Trophoblast cell (in vitro differentiated cells and primary cell): Measurements from ENCODE around the gene TNS3.

Source experiments
- DNase-seq, 2 donors: peaks; one replicate each; pipeline ENCODE4 v3.0.0-alpha.2; 2016
- H2AFZ ChIP-seq: 2 replicates; pipeline ENCODE4 v1.6.1; 2013; ENCODE audit warnings: low read length, moderate library complexity, mild to moderate bottlenecking; ENCODE audit not compliant: insufficient read depth, poor library complexity
- H2AK5ac ChIP-seq: 2 replicates; pipeline ENCODE4 v1.6.1; 2013; ENCODE audit warnings: mild to moderate bottlenecking, low read length
- H2BK120ac ChIP-seq: 2 replicates; pipeline ENCODE4 v1.6.1; 2013; ENCODE audit warnings: low read length, mild to moderate bottlenecking, moderate library complexity; ENCODE audit not compliant: insufficient read depth, poor library complexity
- H2BK12ac ChIP-seq: 2 replicates; pipeline ENCODE4 v1.6.1; 2013; ENCODE audit warnings: mild to moderate bottlenecking, low read length, moderate library complexity
- H2BK5ac ChIP-seq: 2 replicates; pipeline ENCODE4 v1.6.1; 2013; ENCODE audit warnings: low read length, low read depth, moderate library complexity, mild to moderate bottlenecking; ENCODE audit not compliant: poor library complexity
- H3K14ac ChIP-seq: 2 replicates; pipeline ENCODE4 v1.6.1; 2013; ENCODE audit warnings: mild to moderate bottlenecking, low read length
- H3K18ac ChIP-seq: 2 replicates; pipeline ENCODE4 v1.6.1; 2013; ENCODE audit warnings: mild to moderate bottlenecking, low read length
- H3K23ac ChIP-seq: 2 replicates; pipeline ENCODE4 v1.6.1; 2013; ENCODE audit warnings: low read length
- H3K27ac ChIP-seq: 2 replicates; pipeline ENCODE4 v1.5.1; 2013; ENCODE audit warnings: low read depth, mild to moderate bottlenecking, inconsistent platforms, low read length, moderate library complexity
- H3K27me3 ChIP-seq: 2 replicates; pipeline ENCODE4 v1.6.1; 2013; ENCODE audit warnings: inconsistent platforms, mild to moderate bottlenecking, low read length, moderate library complexity; ENCODE audit not compliant: insufficient read depth
- H3K36me3 ChIP-seq, 2 experiments: 1 replicate in 1 of 2; 2 replicates in 1 of 2; pipeline ENCODE4 v1.6.1; 2013; ENCODE audit warnings: low read length in 2 of 2, mild to moderate bottlenecking in 2 of 2, moderate library complexity in 1 of 2; ENCODE audit not compliant: insufficient read depth in 2 of 2, control insufficient read depth in 1 of 2
- H3K4ac ChIP-seq: 2 replicates; pipeline ENCODE4 v1.6.1; 2013; ENCODE audit warnings: low read depth, mild to moderate bottlenecking, low read length, moderate library complexity
- H3K4me1 ChIP-seq, 2 experiments: 1 replicate in 1 of 2; 2 replicates in 1 of 2; pipeline ENCODE4 v1.6.1; 2013; ENCODE audit warnings: low read length in 2 of 2, mild to moderate bottlenecking in 2 of 2, moderate library complexity in 1 of 2; ENCODE audit not compliant: insufficient read depth in 2 of 2, control insufficient read depth in 1 of 2
- H3K4me2 ChIP-seq: 2 replicates; pipeline ENCODE4 v1.6.1; 2013; ENCODE audit warnings: inconsistent platforms, mild to moderate bottlenecking, low read length, moderate library complexity
- H3K4me3 ChIP-seq: 2 replicates; pipeline ENCODE4 v1.5.1; 2013; ENCODE audit warnings: mild to moderate bottlenecking, low read depth, low read length, inconsistent platforms
- H3K79me1 ChIP-seq: one replicate; pipeline ENCODE4 v1.6.1; 2013; ENCODE audit warnings: low read length
- H3K79me2 ChIP-seq: 2 replicates; pipeline ENCODE4 v1.6.1; 2013; ENCODE audit warnings: low read length, mild to moderate bottlenecking; ENCODE audit not compliant: control insufficient read depth, insufficient read depth, poor library complexity
- H3K9ac ChIP-seq: 2 replicates; pipeline ENCODE4 v1.6.1; 2013; ENCODE audit warnings: mild to moderate bottlenecking, low read length
- H3K9me3 ChIP-seq: 2 replicates; pipeline ENCODE4 v1.6.1; 2013; ENCODE audit warnings: low read depth, mild to moderate bottlenecking, control low read depth, inconsistent platforms, low read length; ENCODE audit not compliant: insufficient read depth
- H4K12ac ChIP-seq: 2 replicates; pipeline ENCODE4 v1.6.1; 2013; ENCODE audit warnings: low read depth, mild to moderate bottlenecking, low read length, moderate library complexity
- H4K8ac ChIP-seq: 2 replicates; pipeline ENCODE4 v1.6.1; 2013; ENCODE audit warnings: low read depth, mild to moderate bottlenecking, low read length, moderate library complexity
- H4K91ac ChIP-seq: one replicate; pipeline ENCODE4 v1.6.1; 2013; ENCODE audit warnings: low read depth, mild to moderate bottlenecking, low read length, moderate library complexity
- WGBS: extraction: QIAGEN DNeasy Blood & Tissue Kit; methylation state at CpG from one replicate; pipeline ENCODE4 v1.1.7; 2013; ENCODE audit warnings: missing lambda C conversion rate; ENCODE audit not compliant: insufficient read length, insufficient coverage; ENCODE audit errors: extremely low coverage; 5-methylcytosine and 5-hydroxymethylcytosine counted together

The TNS3 gene

DNA sequence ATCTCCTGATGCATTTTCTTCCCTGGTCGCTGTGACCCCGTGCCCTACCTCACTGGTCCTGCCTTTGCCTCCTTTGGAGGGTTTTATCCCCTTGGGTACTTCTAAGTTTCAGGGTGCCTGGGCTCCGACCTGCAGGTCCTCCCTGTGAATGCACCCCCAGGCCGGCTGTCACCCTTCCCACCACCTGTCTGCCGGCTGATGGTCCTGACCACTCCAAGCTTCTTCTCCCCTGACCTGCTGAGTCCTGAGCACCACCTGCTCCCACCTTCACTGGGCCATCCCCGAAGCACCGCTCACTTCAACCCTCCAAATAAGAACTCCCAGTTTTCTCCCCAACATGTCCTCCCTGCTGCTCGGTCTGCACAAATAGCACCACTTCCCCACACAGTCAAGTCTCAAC lies 33.4 kb downstream of the TNS3 start:
- WGBS: no CpG with 5 or more reads among the region's 8 CpGs

GRCh38 chr7:47546733-47547494 lies 35.0 kb downstream of the TNS3 start:
- H3K4ac ChIP-seq: peak overlapping the region; percentile 48
- H3K79me2 ChIP-seq: peaks cover 10% of the 10 kb centered on the region
- no peak overlapping the region for H3K4me2 ChIP-seq
- peak overlapping the region; percentile 16 for H4K91ac ChIP-seq
- no peak overlapping the region for H3K9ac ChIP-seq
- peak overlapping the region; percentile 25 for H2AK5ac ChIP-seq
- no peak overlapping the region for H4K8ac ChIP-seq
- H3K27ac ChIP-seq: no peak overlapping the region
- no peak overlapping the region for H4K12ac ChIP-seq
- no peak overlapping the region for H3K4me3 ChIP-seq
- H2BK5ac ChIP-seq: no peak overlapping the region
- no peak overlapping the region for H3K23ac ChIP-seq
- H3K9me3 ChIP-seq: no peaks in the 10 kb centered on the region
- peak overlapping the region; percentile 16 for H3K14ac ChIP-seq
- H2AFZ ChIP-seq: no peak overlapping the region
- H3K4me1 ChIP-seq: peaks cover 30 to 54% of the 10 kb centered on the region in 2 experiments
- H2BK120ac ChIP-seq: no peak overlapping the region
- WGBS: no CpG with 5 or more reads among the region's 19 CpGs
- peak overlapping the region; percentile 80 for H3K18ac ChIP-seq
- peaks cover 7% of the 10 kb centered on the region for H3K79me1 ChIP-seq
- peaks cover 57 to 64% of the 10 kb centered on the region in 2 experiments for H3K36me3 ChIP-seq
- peak overlapping the region; percentile 38 for H2BK12ac ChIP-seq
- no peaks in the 10 kb centered on the region for H3K27me3 ChIP-seq
- DNase-seq: no peak

More for the DNA sequence above, 33.4 kb downstream of the TNS3 start:
- H3K9ac ChIP-seq: no peak overlapping the region
- H3K23ac ChIP-seq: no peak overlapping the region
- peak overlapping the region; percentile 6 for H4K12ac ChIP-seq
- no peaks in the 10 kb centered on the region for H3K9me3 ChIP-seq
- peaks cover 47 to 52% of the 10 kb centered on the region in 2 experiments for H3K36me3 ChIP-seq
- H3K4me1 ChIP-seq: peaks cover 30 to 44% of the 10 kb centered on the region in 2 experiments
- peak overlapping the region; percentile 52 for H3K4ac ChIP-seq
- H2AFZ ChIP-seq: no peak overlapping the region
- no peak overlapping the region for H2AK5ac ChIP-seq
- no peak for DNase-seq
- no peak overlapping the region for H2BK120ac ChIP-seq
- no peak overlapping the region for H4K91ac ChIP-seq
- H3K27me3 ChIP-seq: no peaks in the 10 kb centered on the region
- H3K27ac ChIP-seq: no peak overlapping the region
- H2BK5ac ChIP-seq: no peak overlapping the region
- peak overlapping the region; percentile 7 for H3K14ac ChIP-seq
- peaks cover 7% of the 10 kb centered on the region for H3K79me2 ChIP-seq
- H2BK12ac ChIP-seq: no peak overlapping the region
- H3K4me2 ChIP-seq: no peak overlapping the region
- no peak overlapping the region for H3K4me3 ChIP-seq
- peaks cover 7% of the 10 kb centered on the region for H3K79me1 ChIP-seq
- H3K18ac ChIP-seq: peak overlapping the region; percentile 60
- H4K8ac ChIP-seq: no peak overlapping the region

DNA sequence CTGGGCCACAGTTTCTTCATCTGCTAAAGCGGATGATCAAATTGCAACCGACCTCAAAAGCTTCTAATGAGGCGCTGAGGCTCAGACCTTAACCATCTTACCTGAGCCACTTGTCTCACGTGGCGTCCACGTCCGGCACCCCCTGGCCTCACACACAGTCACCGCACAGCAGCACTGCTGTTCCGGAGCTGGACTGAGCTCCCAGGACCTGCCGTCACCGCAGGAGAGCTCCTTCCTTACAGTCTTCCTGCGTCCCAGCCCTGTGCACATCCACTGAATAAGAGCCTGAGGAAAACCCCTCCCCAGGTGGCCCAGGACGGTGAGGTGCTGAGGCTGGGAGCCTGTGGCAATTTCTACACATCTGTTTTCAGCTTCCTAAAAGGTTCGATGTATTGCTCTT lies 35.7 kb downstream of the TNS3 start:
- Histone ChIP-seq H3K4me3 (no peak overlapping the region), H2AFZ (no peak overlapping the region), H3K4me2 (no peak overlapping the region), H3K79me2 (peaks cover 10% of the 10 kb centered on the region), H3K27ac (no peak overlapping the region), H2BK5ac (no peak overlapping the region), H3K27me3 (no peaks in the 10 kb centered on the region), H2AK5ac (no peak overlapping the region), H3K23ac (no peak overlapping the region), H3K9me3 (no peaks in the 10 kb centered on the region), H3K36me3 (peaks cover 57% of the 10 kb centered on the region in 2 experiments), H2BK12ac (no peak overlapping the region), H3K4me1 (peaks cover 30 to 54% of the 10 kb centered on the region in 2 experiments), H4K12ac (no peak overlapping the region), H4K8ac (no peak overlapping the region), H3K14ac (no peak overlapping the region), H3K9ac (no peak overlapping the region), H3K18ac (no peak overlapping the region), H4K91ac (no peak overlapping the region), H2BK120ac (no peak overlapping the region), H3K4ac (no peak overlapping the region), H3K79me1 (peaks cover 7% of the 10 kb centered on the region)
- DNase-seq: no peak
- no CpG with 5 or more reads among the region's 14 CpGs for WGBS

DNA sequence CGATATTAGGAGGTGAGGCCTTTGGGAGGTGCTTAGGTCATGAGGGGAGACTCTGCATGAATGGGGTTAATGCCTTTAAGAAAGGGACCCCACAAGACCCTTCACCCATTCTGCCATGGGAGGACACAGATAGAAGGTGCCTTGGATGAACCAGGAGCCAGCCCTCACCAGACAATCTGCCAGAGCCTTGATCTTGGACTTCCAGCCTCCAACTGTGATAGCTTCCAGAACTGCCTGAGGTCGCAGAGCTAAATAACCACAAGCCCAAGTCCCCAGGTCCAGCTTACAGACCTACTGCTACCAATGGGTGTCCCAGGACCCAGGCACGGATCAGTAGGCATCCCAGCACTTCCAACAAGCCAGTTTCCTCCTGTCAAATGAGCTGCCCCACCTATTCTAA lies 37.5 kb downstream of the TNS3 start:
- no peak overlapping the region for H3K18ac ChIP-seq
- peaks cover 10% of the 10 kb centered on the region for H3K79me2 ChIP-seq
- H3K4me3 ChIP-seq: no peak overlapping the region
- no peak overlapping the region for H2BK12ac ChIP-seq
- H3K36me3 ChIP-seq: peaks cover 50 to 51% of the 10 kb centered on the region in 2 experiments
- no peak overlapping the region for H3K14ac ChIP-seq
- H3K4me2 ChIP-seq: no peak overlapping the region
- peaks cover 46 to 64% of the 10 kb centered on the region in 2 experiments for H3K4me1 ChIP-seq
- H2BK5ac ChIP-seq: no peak overlapping the region
- WGBS: no CpG with 5 or more reads among the region's 3 CpGs
- no peak overlapping the region for H4K12ac ChIP-seq
- H3K27me3 ChIP-seq: no peaks in the 10 kb centered on the region
- H4K91ac ChIP-seq: no peak overlapping the region
- peaks cover 2% of the 10 kb centered on the region for H3K9me3 ChIP-seq
- H3K4ac ChIP-seq: no peak overlapping the region
- no peak overlapping the region for H3K23ac ChIP-seq
- H3K9ac ChIP-seq: no peak overlapping the region
- no peak for DNase-seq
- no peak overlapping the region for H2BK120ac ChIP-seq
- H3K27ac ChIP-seq: no peak overlapping the region
- H2AK5ac ChIP-seq: no peak overlapping the region
- peak overlapping the region; percentile 24 for H4K8ac ChIP-seq
- peaks cover 22% of the 10 kb centered on the region for H3K79me1 ChIP-seq
- H2AFZ ChIP-seq: no peak overlapping the region
